Activated CD4-positive, alpha-beta T cell treated with anti-CD3 and anti-CD28 coated beads for 36 hours (primary cell): ENCODE measurements around the gene LHX4. TPM values are rescaled to one million over a fixed set of nuclear protein-coding genes. Genes with fewer than 3 reads are reported as not detected.
A peak's percentile ranks its signal among the peaks of the same experiment; 100 is the strongest.

Experiments
- ATAC-seq: fragments of 200-7000 bp; cut with Tn5 transposase; one replicate; pipeline ENCODE4 v1.10.0; 2021; ENCODE audit warnings: mild to moderate bottlenecking, moderate library complexity
- CTCF ChIA-PET: fragments of 350-600 bp; sonication (Branson Sonifier 250); formaldehyde crosslinking; loops from one replicate; lab custom pipeline; 2021; ENCODE audit warnings: antibody characterized with exemption; lab: Charles Lee
- POLR2A ChIA-PET: fragments of 350-600 bp; sonication (Branson Sonifier 250); formaldehyde crosslinking; loops from one replicate; lab custom pipeline; 2021; ENCODE audit warnings: antibody characterized with exemption, inconsistent platforms; lab: Charles Lee
- DNase-seq: peaks from one replicate; pipeline ENCODE4 v3.0.0-alpha.2; 2020
- H3K27ac Mint-ChIP-seq: one replicate; pipeline ENCODE4 v1.8.0; 2021; ENCODE audit warnings: mixed read lengths
- H3K27me3 Mint-ChIP-seq: one replicate; pipeline ENCODE4 v1.8.0; 2021; ENCODE audit warnings: mixed read lengths
- H3K36me3 Mint-ChIP-seq: one replicate; pipeline ENCODE4 v1.8.0; 2021; ENCODE audit warnings: low read depth, mixed read lengths
- H3K4me1 Mint-ChIP-seq: one replicate; pipeline ENCODE4 v1.8.0; 2021; ENCODE audit warnings: mixed read lengths
- H3K4me3 Mint-ChIP-seq: one replicate; pipeline ENCODE4 v1.8.0; 2021; ENCODE audit warnings: mild to moderate bottlenecking, moderate library complexity, mixed read lengths
- H3K9me3 Mint-ChIP-seq: one replicate; pipeline ENCODE4 v1.8.0; 2021; ENCODE audit warnings: low read depth, mixed read lengths
- intact Hi-C, 2 experiments: fragments of 100-400 bp; cut with DNase I in 1 of 2; cut with micrococcal nuclease in 1 of 2; formaldehyde crosslinking; loops; one replicate each; pipeline versions ENCODE4 v1.14.2 to v1.15.1; 2022 to 2024; cut with DNase I, micrococcal nuclease
- total RNA-seq, 2 experiments: library from RNA; stranded (reverse); gene quantifications; one replicate each; pipeline ENCODE4 v1.2.3, GENCODE V29; 2021

LHX4 gene
- total RNA-seq, 2 experiments from 2014 or later = not detected

DNA sequence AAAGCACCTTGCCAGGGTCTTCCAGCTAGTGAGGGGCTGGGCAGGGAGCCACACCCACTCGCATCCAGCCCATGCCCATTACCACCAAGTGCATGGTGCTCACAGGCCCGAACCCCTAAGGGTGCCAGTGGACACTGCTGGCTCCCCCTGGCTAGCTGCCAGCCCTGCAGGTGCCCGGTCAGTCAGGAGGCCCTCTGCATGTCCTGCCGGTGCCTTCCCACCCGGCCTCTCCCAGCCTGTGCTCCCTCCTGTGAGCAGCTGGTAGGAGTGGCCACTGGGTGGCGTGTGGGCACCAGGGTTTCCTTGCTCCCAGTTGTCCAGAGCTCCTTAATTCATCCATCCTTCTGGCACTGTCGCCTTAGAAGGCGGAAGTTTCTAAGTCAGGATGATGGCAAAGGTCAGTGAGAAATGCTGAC is 42.0 kb upstream of the LHX4 start:
- no peak overlapping the region for H3K4me3 Mint-ChIP-seq
- no peak overlapping the region for H3K27ac Mint-ChIP-seq
- POLR2A ChIA-PET = no interaction called here
- H3K4me1 Mint-ChIP-seq = no peaks in the 10 kb centered on the region
- DNase-seq (peak; percentile 39), ATAC-seq (no peak)
- H3K27me3 Mint-ChIP-seq = no peaks in the 10 kb centered on the region
- CTCF ChIA-PET = interaction anchor here (0.6 to 2.0 kb wide), 9 partner anchors 9 to 482 kb away, joined by 3 to 12 read pairs (median 4); no protein-coding TSS in a partner anchor
- peaks cover 11% of the 10 kb centered on the region for H3K36me3 Mint-ChIP-seq
- intact Hi-C loops = loop anchor here in 1 of 2 experiments (5.0 kb wide), 1 partner anchor 294 kb away; no protein-coding TSS in a partner anchor
- no peaks in the 10 kb centered on the region for H3K9me3 Mint-ChIP-seq

DNA sequence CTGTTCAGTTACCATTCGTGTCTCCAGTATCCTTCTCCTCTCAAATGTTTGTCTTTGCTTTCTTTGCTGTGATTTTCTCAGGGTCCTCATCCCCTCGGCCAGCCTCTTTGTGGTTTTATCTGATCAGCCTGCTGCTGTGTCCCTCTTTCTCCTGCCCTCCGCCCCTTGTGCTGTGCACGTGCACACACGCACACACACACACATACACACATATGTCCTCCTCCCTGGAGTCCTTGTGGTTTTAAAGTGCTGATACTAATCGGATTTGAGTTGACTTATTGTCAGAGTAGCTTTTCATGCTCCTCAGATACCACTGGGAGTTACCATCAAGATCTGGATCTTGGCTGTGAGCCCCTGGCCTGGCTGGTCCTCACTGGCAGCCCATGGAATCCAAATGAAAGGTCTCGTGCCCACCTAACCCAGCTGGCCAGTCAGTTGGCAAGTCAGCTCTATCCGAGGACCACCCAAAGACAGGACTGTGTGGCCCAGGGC is 41.3 kb upstream of the LHX4 start:
- POLR2A ChIA-PET = no interaction called here
- Mint-ChIP-seq H3K36me3 (peaks cover 9% of the 10 kb centered on the region), H3K27me3 (no peaks in the 10 kb centered on the region), H3K4me3 (no peak overlapping the region), H3K4me1 (no peaks in the 10 kb centered on the region), H3K27ac (no peak overlapping the region), H3K9me3 (no peaks in the 10 kb centered on the region)
- CTCF ChIA-PET = interaction anchor here (0.7 to 2.0 kb wide), 6 partner anchors 10 to 245 kb away, joined by 3 to 12 read pairs (median 4); no protein-coding TSS in a partner anchor
- DNase-seq (no peak), ATAC-seq (no peak)
- intact Hi-C loops = loop anchor here in 1 of 2 experiments (5.0 kb wide), 1 partner anchor 294 kb away; no protein-coding TSS in a partner anchor

GRCh38 chr1:180190091-180190490 is 40.0 kb upstream of the LHX4 start:
- H3K27ac Mint-ChIP-seq = no peak overlapping the region
- ATAC-seq (no peak), DNase-seq (no peak)
- H3K4me1 Mint-ChIP-seq = no peaks in the 10 kb centered on the region
- H3K36me3 Mint-ChIP-seq = peaks cover 9% of the 10 kb centered on the region
- intact Hi-C loops = no loop called here
- ChIA-PET CTCF (interaction anchor here (0.7 to 1.3 kb wide), 3 partner anchors 8 to 10 kb away, joined by 3 read pairs; no protein-coding TSS in a partner anchor), POLR2A (no interaction called here)
- no peaks in the 10 kb centered on the region for H3K27me3 Mint-ChIP-seq
- no peak overlapping the region for H3K4me3 Mint-ChIP-seq
- no peaks in the 10 kb centered on the region for H3K9me3 Mint-ChIP-seq

DNA sequence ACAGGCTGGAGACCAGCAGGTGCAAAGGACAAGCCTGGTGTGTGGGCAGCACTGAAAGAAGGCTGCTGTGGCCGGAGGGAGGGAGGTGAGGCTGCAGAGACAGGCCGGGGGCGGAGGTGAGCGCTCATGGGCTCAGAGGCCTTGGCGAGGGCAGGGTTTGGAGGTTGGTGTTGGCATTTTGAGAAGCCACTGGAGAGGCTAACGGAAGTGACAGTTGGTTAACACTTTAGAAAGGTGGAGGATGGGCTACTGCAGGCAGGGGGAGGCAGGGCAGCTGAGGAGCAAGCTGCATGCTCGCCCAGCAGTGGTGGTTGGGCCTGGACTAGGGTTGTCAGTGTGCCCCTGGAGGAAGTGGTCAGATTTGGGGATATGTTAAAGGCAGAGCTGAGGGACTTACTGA is 37.9 kb upstream of the LHX4 start:
- DNase-seq = no peak
- POLR2A ChIA-PET = no interaction called here
- peaks cover 11% of the 10 kb centered on the region for H3K36me3 Mint-ChIP-seq
- CTCF ChIA-PET = interaction anchor here (0.7 kb wide), 1 partner anchor 324 kb away, joined by 3 read pairs; no protein-coding TSS in a partner anchor
- no peak overlapping the region for H3K27ac Mint-ChIP-seq
- H3K4me3 Mint-ChIP-seq = no peak overlapping the region
- ATAC-seq = no peak
- H3K27me3 Mint-ChIP-seq = no peaks in the 10 kb centered on the region
- intact Hi-C loops = no loop called here
- H3K4me1 Mint-ChIP-seq = no peaks in the 10 kb centered on the region
- no peaks in the 10 kb centered on the region for H3K9me3 Mint-ChIP-seq

DNA sequence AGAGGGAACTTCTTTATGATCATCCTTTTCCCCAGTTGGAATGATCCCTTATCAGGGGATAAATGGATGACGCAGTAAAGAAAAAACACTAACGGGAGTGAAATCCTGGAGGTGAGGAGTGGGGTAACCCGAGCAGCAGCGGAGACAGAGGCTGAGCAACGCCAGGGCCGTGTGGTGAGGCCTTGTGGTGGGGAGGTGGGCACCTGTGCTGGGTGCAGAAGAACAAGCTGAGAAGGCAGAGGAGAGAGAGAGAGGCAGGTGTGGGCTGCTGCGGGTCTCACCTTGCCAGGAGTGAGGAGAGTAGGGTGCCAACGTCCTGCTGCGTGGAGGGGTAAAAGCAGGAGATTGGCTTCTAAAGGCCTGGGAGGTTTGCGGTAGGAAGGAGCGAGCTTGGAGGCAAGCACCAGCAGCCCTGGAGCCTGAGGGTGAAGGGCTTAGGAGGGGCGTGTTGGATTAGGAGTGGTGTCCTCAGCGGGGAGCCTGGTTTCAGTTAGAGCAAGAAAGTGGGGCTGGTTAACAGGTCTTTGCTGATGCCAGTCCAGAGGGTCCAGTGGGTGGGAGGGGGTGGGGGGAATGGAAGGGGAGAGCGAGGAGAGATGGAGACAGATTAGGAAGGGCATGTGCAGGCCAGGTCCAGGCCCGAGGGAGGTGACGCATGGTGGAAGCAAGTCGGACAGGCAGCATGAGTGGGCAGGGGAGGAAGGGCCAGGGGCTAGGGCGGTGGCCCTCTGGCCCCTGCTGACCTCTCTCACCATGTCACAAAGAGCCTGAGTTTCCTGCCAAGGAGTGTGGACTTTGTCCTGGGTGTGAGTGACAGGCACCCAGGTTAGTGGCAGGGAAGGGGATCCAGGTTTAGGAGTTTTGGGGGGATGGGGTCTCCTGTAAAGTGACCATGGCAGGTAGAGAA is 36.7 kb upstream of the LHX4 start:
- intact Hi-C loops = no loop called here
- Mint-ChIP-seq H3K9me3 (no peaks in the 10 kb centered on the region), H3K36me3 (peaks cover 10% of the 10 kb centered on the region), H3K27ac (no peak overlapping the region), H3K4me1 (no peaks in the 10 kb centered on the region), H3K27me3 (no peaks in the 10 kb centered on the region), H3K4me3 (no peak overlapping the region)
- CTCF ChIA-PET = no interaction called here
- DNase-seq (no peak), ATAC-seq (no peak)
- POLR2A ChIA-PET = no interaction called here

DNA sequence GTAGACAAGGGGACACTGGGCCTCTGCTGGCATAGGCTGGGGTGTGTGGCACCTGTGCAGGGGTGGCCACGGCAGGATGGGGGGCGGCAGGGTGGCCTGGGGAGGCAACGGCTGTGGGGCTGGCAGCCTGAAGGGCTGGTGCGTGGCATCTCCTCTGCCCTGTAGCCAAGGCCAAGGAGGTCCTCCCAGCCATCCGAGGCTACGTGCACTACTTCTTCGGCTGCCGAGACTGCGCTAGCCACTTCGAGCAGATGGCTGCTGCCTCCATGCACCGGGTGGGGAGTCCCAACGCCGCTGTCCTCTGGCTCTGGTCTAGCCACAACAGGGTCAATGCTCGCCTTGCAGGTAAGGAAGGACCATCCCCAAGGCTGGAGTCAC is 36.0 kb upstream of the LHX4 start:
- ATAC-seq (no peak), DNase-seq (no peak)
- Mint-ChIP-seq H3K27me3 (no peaks in the 10 kb centered on the region), H3K36me3 (peaks cover 10% of the 10 kb centered on the region), H3K27ac (no peak overlapping the region), H3K4me1 (no peaks in the 10 kb centered on the region), H3K4me3 (no peak overlapping the region), H3K9me3 (no peaks in the 10 kb centered on the region)
- ChIA-PET CTCF (interaction anchor here (1.1 kb wide), 1 partner anchor 13 kb away, joined by 3 read pairs; no protein-coding TSS in a partner anchor), POLR2A (no interaction called here)
- intact Hi-C loops = no loop called here

- Mint-ChIP-seq H3K4me1 (no peaks in the 10 kb centered on the region), H3K36me3 (peaks cover 6% of the 10 kb centered on the region), H3K27me3 (no peaks in the 10 kb centered on the region), H3K27ac (no peak overlapping the region), H3K4me3 (no peak overlapping the region), H3K9me3 (no peaks in the 10 kb centered on the region)
- ChIA-PET POLR2A (no interaction called here), CTCF (interaction anchor here (1.1 kb wide), 1 partner anchor 14 kb away, joined by 3 read pairs; no protein-coding TSS in a partner anchor)
- ATAC-seq = no peak
- no peak for DNase-seq
- intact Hi-C loops = no loop called here
Measured at GRCh38 chr1:180194546-180195207, 35.4 kb upstream of the LHX4 start.

DNA sequence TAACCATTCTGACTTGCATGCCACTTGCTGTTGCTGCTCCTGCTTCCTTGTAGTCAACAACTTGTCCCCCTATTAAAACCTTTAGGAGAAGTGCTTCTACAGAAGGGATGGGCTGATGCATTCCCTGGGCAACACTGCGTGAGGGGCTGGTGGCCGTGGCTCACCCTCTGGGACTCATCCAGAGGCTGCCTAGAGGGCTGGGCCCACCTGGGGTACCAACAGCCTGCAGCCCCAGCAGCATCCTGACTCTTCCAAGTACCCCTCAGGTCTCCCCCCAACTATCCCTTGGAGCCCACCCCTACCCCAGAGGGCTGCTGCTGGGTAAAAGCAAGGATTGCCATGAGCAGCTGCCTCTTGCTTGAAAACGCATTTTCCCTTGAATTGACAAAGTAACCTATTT is 34.7 kb upstream of the LHX4 start:
- CTCF ChIA-PET = interaction anchor here (1.1 kb wide), 1 partner anchor 15 kb away, joined by 3 read pairs; no protein-coding TSS in a partner anchor
- intact Hi-C loops = no loop called here
- DNase-seq (no peak), ATAC-seq (no peak)
- no peak overlapping the region for H3K27ac Mint-ChIP-seq
- H3K27me3 Mint-ChIP-seq = no peaks in the 10 kb centered on the region
- POLR2A ChIA-PET = no interaction called here
- H3K36me3 Mint-ChIP-seq = peaks cover 2% of the 10 kb centered on the region
- H3K4me1 Mint-ChIP-seq = no peaks in the 10 kb centered on the region
- H3K4me3 Mint-ChIP-seq = no peak overlapping the region
- H3K9me3 Mint-ChIP-seq = no peaks in the 10 kb centered on the region

- no peak for ATAC-seq
- ChIA-PET POLR2A (no interaction called here), CTCF (interaction anchor here (1.0 kb wide), 1 partner anchor 14 kb away, joined by 3 read pairs; no protein-coding TSS in a partner anchor)
- intact Hi-C loops = no loop called here
- Mint-ChIP-seq H3K27ac (no peak overlapping the region), H3K9me3 (no peaks in the 10 kb centered on the region), H3K4me3 (no peak overlapping the region), H3K36me3 (peaks cover 2% of the 10 kb centered on the region), H3K27me3 (no peaks in the 10 kb centered on the region), H3K4me1 (no peaks in the 10 kb centered on the region)
- no peak for DNase-seq
Measured at GRCh38 chr1:180195916-180196315, 34.1 kb upstream of the LHX4 start.

GRCh38 chr1:180196436-180197003 is 33.5 kb upstream of the LHX4 start:
- H3K9me3 Mint-ChIP-seq = no peaks in the 10 kb centered on the region
- H3K27ac Mint-ChIP-seq = no peak overlapping the region
- DNase-seq = no peak
- CTCF ChIA-PET = interaction anchor here (1.0 to 2.2 kb wide), 2 partner anchors 13 to 17 kb away, joined by 3 to 8 read pairs; no protein-coding TSS in a partner anchor
- H3K4me3 Mint-ChIP-seq = no peak overlapping the region
- no peak for ATAC-seq
- intact Hi-C loops = no loop called here
- peaks cover 2% of the 10 kb centered on the region for H3K36me3 Mint-ChIP-seq
- H3K27me3 Mint-ChIP-seq = no peaks in the 10 kb centered on the region
- POLR2A ChIA-PET = no interaction called here
- no peaks in the 10 kb centered on the region for H3K4me1 Mint-ChIP-seq

DNA sequence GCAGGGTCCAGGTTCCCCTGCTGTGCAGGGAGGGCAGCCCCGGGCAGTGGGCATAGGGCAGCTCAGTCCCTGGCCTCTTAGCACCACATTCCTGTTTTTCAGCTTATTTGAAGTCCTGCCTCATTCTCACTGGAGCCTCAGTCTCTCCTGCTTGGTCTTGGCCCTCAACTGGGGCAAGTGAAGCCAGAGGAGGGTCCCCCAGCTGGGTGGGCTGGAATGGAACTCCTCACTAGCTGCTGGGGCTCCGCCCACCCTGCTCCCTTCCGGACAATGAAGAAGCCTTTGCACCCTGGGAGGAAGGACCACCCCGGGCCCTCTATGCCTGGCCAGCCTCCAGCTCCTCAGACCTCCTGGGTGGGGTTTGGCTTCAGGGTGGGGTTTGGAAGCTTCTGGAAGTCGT is 32.8 kb upstream of the LHX4 start:
- CTCF ChIA-PET = interaction anchor here (0.9 to 2.2 kb wide), 3 partner anchors 10 to 17 kb away, joined by 3 to 8 read pairs (median 3); no protein-coding TSS in a partner anchor
- Mint-ChIP-seq H3K9me3 (no peaks in the 10 kb centered on the region), H3K27me3 (no peaks in the 10 kb centered on the region), H3K4me3 (no peak overlapping the region), H3K27ac (no peak overlapping the region), H3K4me1 (no peaks in the 10 kb centered on the region), H3K36me3 (peaks cover 2% of the 10 kb centered on the region)
- POLR2A ChIA-PET = no interaction called here
- DNase-seq (no peak), ATAC-seq (no peak)
- intact Hi-C loops = no loop called here
